NB4 (cell line): Measurements from ENCODE around the gene RNF32.

Experiments used
- MYC ChIP-seq: IDR thresholded peaks from 2 replicates; pipeline ENCODE4 v1.6.1; 2011; ENCODE audit warnings: low read depth, low read length
- POLR2A ChIP-seq: IDR thresholded peaks from 2 replicates; pipeline ENCODE4 v1.6.1; 2011; ENCODE audit warnings: mild to moderate bottlenecking; ENCODE audit not compliant: insufficient read length; ENCODE audit errors: extremely low read depth
- TF ChIP-seq, protein P1 (sequence below): IDR thresholded peaks from one replicate; pipeline ENCODE4 v1.5.1; 2012; ENCODE audit warnings: low read depth, low read length
- TF ChIP-seq, protein P2 (sequence below): IDR thresholded peaks from 2 replicates; pipeline ENCODE4 v1.6.1; 2011; ENCODE audit warnings: low read depth, low read length

DNA sequence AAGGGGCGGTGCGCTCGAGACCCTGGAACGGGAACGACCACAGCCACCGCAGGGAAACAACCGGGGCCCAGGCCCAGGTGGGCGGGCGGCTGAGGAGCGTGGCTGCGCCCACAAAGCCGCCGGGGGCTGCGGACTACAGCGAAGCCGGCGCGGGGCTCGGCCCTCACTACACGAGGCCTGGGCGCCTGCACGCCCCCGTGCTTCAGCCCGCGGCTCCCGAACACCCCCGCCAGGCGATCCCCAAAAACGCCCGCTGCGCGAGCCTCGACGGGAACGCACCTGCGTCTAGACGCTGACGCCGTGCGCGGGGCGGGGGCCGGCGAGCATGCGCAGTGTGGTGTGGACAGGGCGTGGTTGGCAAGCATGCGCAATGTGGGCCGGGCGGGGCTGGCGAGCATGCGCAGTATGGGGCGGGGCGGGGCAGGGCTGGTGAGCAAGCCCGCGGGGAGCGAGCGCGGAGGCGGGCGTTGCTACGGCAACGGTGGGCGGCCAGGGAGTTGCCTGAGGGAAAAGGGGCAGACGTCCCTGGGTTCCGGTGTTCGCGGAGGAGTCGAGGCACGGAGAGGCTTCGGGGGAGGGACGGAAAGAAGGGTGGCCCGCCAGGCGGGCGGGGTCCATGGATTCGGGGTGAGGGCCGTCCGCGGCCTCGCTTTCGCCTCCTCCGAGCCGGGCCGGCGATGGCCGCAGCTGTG, at the start of gene RNF32:
- TF ChIP-seq, protein P1, sequence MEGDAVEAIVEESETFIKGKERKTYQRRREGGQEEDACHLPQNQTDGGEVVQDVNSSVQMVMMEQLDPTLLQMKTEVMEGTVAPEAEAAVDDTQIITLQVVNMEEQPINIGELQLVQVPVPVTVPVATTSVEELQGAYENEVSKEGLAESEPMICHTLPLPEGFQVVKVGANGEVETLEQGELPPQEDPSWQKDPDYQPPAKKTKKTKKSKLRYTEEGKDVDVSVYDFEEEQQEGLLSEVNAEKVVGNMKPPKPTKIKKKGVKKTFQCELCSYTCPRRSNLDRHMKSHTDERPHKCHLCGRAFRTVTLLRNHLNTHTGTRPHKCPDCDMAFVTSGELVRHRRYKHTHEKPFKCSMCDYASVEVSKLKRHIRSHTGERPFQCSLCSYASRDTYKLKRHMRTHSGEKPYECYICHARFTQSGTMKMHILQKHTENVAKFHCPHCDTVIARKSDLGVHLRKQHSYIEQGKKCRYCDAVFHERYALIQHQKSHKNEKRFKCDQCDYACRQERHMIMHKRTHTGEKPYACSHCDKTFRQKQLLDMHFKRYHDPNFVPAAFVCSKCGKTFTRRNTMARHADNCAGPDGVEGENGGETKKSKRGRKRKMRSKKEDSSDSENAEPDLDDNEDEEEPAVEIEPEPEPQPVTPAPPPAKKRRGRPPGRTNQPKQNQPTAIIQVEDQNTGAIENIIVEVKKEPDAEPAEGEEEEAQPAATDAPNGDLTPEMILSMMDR = no peak
- TF ChIP-seq MYC (no peak; the same call in 1 of the 2 replicates), POLR2A (peak; percentile 76)
- TF ChIP-seq, protein P2, sequence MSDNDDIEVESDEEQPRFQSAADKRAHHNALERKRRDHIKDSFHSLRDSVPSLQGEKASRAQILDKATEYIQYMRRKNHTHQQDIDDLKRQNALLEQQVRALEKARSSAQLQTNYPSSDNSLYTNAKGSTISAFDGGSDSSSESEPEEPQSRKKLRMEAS = peak; percentile 98
